GM18868 (cell line): ENCODE measurements around the gene KCNJ6.
"Not testable (repeated sequence)": the region's sequence is repeated elsewhere in the genome, so short reads cannot be mapped to it uniquely, and the experiment has no call there.

Source experiments
- ATAC-seq: cut with Tn5 transposase; IDR thresholded peaks from one replicate; pipeline ENCODE4 v1.9.1; 2021; ENCODE audit warnings: mild to moderate bottlenecking, moderate library complexity; ENCODE audit not compliant: unreplicated experiment

The KCNJ6 gene

DNA sequence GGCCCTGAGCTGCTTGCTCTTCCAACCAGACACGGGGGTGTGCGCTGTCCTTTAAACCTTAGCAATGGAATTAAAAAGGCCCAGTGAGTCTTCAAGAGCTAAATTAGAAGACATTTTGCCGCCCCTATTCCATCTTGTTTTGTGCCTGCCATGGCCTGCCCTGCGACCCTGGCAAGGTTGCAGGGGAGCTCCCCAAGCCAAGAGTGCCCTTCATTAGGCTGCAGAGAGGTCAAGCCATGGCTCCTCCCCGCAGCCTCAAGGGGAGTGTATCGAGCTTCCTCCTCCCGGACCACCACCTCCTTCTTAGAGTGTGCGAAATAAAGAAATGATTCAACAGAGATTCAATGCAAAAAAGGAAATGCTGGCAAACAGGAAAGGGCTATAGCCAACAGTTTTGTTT lies 293.5 kb downstream of the KCNJ6 start:
- no peak for ATAC-seq

DNA sequence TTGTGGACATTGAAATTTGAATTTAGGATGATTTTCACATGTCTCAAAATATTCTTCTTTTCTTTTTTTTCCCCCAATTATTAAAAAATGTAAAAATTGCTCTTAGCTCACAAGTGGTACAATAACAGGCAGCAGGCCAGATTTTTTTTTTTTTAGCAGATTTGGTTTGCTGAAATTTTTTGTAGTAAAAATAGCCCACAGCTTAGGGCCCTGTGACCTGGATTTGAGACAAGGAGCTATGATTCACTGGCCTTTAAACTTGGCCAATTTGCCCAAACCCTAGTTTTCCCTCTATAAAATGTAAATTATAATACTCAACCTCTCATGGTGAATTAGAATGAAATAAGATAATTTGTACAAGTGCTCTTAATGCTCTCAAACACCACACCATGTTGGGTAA lies 295.9 kb downstream of the KCNJ6 start:
- no peak for ATAC-seq

DNA sequence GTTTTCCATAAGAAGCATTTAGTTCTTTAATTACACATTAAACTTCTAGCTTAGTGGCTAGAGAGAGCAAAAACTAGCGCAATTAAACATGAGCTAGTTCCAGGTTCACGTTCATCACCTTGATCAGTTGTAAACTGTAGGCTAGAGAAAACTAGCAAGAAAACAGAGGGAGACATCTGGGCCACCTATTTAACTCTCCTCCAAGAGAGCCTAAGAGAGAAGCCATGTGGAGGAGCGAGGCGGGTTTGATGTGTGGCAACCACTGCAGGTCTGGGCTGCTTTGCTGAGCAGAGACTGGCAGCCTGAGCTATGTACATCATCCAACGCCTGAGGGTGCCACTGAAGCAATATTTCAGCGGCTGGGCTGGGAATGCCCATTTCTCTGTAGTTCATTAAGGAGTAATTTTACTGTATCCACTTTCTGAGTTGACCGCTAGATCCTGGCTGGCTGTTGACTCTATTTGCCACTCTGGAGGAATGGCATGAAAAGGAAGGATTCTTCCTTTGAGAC lies 296.7 kb downstream of the KCNJ6 start:
- ATAC-seq = no peak

DNA sequence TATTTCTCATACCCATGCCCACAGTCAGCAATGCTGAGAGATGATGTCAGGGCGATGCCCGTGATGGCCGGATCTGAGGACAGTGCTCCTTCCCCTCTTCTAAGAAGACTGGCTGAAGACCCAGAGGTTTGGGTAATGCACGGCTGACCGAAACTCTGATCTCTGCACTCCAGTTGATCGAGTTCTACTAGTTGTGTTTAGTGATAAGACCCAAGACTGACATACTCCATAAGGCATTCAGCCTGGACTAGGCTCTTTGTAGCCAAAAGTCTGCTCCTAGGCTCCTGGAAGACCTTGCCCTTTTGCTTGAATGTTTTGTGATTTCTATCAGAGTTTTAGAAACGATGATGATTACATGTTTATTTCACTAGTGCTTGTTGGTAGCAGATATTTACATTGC lies 298.2 kb downstream of the KCNJ6 start:
- ATAC-seq = no peak

DNA sequence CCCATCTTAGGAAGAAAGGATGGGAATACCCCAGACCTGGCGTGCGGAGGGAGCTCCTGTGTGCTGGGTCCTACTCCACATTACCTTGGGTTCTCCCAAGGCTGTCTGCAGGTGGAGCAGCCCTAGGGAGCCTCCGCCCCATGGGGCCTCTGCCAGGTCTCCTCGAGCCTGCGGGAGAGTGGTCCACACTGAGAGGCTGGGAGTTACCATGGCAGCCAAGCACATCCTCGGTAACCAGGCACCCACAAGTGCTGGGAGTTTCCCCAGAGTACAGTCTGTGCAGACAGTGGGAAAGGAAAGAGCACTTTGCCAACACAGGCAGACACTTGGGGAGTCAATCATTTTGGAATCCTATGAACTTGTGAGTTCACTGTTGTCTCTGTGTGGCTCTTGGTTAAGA lies 300.3 kb downstream of the KCNJ6 start:
- no peak for ATAC-seq

DNA sequence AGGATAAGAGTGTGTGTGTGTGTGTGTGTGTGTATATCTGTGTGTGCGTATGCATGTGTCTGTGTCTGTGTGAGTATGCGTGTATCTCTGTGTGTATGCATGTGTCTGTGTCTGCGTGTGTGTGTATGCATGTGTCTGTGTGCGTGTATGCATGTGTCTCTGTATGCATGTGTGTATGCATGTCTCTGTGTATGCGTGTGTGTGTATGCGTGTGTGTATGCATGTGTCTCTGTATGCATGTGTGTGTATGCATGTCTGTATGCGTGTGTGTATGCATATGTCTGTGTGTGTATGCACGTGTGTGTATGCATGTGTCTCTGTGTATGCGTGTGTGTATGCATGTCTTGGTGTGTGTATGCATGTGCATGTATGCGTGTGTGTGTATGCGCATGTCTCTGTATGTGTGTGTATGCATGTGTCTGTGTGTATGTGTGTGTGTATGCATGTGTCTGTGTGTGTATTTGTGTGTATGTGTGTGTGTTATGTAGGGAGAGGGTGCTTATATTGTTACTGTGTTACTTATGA lies 301.8 kb downstream of the KCNJ6 start:
- ATAC-seq = no peak

DNA sequence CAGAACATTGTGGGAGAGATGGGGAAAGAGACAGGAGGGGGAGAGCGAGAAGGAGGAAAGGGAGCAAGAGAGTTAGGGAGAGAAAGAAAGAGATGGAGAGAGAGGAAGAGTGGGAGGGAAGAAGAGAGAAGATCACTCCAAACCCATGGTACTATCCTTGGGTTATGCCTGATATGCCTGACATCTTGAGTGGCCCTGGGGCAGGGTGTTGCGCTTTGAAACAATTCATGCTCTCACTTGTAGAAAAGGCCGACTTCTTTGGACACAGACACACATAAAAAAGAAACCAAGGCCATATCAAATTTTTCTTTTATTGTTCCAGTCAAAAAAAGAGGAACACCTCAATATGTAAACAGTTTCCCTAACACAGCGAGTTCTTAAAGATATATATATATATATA lies 309.2 kb downstream of the KCNJ6 start:
- no peak for ATAC-seq

DNA sequence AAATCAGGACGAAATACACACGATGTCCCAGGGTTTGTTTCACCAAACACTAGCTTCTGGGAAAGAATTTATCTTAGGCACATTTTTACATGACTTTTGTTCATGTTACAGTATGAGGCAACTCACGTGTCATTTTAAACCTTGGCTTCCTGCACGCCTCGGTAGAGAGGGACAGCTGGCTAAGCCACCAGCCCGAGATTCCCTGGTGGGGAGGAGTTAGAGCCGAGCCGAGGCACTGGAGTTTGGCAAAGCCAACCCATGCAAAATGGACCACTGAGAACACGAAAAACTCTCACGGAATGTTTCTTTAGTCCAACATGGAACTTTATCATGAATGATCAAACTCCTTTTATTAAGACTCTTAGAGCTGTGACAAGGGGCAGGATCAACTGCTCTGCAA lies 309.7 kb downstream of the KCNJ6 start:
- ATAC-seq = no peak

DNA sequence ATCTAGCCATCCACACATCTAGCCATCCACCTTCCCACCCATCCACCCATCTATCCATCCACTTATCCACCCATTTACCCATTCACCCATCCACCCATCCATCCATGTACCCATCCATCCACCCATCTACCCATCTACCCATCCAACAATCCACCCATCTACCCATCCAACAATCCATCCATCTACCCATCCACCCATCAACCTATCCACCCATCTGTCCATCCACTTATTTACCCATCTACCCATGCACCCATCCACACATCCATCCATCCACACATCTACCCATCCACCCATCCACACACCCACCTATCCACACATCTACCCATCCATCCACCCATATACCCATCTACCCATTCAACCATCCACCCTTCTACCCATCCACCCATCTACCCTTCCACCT lies 311.3 kb downstream of the KCNJ6 start:
- no peak for ATAC-seq

DNA sequence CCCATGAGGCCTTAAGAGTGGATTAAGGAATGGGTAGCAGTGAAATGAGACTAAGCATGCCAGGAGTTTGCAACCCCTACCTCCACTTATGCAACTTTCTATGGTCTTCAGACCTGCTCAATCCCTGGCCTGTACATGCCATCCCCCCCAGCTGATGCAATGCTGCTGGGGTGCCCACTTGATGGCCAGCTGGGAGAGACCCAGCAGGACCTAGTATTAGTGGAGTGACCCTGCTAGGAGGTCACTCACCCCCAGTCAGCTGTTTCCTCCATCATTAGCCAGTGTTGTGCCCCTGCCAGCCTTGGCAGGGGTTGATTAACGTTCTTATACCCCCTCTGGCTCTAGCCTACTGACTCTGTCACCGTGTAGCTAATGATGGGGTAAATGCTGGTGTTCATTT lies 313.1 kb downstream of the KCNJ6 start:
- ATAC-seq = no peak

DNA sequence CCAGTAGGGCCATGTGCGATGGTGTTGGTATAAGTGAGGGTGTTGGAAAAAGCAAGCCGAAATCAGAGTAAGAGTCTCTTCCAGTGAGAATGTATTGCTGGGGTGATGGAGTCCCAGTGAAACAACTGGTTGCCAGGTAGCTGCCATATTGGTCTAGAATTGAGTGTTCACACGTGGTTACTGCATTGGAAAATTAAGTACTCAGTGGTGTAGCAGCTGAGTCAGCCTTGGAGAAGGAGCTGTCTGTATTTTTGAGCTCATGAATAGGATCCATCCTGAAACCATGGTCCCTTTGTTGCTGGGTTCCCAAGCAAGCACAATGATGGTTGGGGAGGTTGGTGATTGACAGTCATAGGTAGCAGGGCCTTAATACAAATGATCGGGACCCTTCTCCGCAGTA lies 314.3 kb downstream of the KCNJ6 start:
- ATAC-seq = no peak

DNA sequence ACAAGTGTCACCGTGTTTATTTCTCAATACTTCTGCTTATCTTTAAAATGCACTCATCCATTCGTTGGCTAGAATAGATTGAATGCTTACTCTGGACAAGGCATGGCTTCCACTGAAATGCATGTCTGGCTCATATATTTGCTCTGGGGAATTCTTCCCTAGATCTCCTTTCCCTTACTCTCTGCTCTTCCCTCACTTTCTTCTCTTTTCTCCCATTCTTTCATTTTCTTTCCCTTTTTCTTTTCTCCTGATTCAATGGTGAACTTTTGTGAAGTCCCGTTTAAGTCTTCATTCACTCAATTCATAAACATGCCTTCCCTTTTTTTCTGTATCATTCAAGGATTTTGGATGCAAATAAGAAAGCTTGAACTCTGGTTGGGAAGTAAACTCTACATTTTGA lies 315.2 kb downstream of the KCNJ6 start:
- no peak for ATAC-seq

DNA sequence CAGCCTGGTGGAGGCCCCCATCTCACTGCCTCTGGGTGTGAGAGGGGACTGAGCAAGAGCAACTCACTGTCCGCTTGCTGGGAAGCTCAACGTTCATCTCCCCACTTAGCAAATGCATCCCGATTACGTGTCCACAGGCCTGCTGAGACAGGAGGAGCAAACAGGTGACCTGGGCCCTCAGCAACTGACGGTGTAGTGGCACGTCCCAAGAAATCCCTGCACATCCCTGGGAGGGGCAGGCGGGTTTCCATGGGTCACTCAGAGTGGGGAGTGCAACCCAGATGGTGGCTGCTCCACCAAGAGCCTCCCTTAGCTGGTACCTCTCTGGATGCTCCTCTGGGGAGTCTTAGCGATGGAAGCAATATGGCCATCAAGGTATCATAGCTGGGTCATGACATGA lies 320.3 kb downstream of the KCNJ6 start:
- ATAC-seq = no peak

DNA sequence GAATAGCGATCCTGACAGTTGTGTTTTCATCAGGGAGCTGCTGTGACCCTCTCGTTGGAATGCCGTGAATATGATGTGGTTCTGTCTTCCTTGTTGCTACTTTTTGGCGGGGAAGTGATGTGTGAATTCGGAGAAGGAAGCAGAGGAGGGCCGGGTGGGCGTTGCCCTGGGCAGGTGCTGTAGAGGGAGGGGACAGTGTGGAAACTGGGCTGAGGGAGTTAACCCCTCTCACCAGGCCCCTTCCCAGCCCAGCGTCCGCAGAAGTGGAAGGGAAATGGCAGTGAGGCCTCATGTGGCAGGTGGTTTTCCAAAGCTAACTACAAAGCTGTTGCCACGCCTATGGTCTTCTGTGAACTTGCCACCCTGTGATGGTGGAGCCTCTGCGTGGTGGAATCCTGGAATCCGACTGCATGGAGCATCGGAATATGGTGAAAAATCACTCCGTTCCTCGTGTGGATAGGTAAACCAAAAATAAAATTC lies 321.7 kb downstream of the KCNJ6 start:
- ATAC-seq = no peak

DNA sequence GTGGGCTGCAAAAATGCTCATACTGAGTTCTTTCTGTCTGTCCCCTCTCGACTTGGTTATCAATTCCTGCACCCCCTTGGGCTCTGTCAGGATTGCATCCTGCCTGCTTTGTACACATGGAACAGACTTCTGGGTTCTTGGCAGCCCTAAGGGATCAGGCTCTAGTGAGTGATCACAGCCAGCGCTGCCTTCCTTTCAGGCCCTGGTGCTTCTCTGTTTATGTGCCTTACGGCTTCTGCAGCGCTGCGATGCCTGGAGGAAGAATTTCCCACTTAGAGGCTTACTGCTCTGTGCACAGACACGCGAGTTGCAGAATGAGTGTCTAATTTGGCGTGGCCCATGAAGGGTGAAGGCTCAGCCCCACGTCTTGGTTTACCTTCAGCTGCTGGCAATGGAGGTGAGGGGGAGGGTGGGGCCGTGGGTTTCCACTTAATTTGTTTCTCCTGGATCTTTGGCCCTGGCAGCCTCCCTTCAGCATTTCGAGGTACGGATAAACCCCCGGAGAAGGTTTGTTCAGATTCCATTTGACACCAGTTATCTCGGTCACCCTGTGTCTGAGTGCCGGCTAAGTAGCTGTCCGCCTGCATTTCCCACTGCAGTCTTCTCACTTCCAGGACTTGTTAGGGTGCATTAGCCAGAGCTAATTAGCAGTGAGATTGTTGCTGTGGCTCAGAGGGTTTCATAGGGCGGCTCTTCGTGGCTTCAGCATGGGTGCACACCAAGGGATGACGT lies 322.4 kb downstream of the KCNJ6 start:
- ATAC-seq = no peak

DNA sequence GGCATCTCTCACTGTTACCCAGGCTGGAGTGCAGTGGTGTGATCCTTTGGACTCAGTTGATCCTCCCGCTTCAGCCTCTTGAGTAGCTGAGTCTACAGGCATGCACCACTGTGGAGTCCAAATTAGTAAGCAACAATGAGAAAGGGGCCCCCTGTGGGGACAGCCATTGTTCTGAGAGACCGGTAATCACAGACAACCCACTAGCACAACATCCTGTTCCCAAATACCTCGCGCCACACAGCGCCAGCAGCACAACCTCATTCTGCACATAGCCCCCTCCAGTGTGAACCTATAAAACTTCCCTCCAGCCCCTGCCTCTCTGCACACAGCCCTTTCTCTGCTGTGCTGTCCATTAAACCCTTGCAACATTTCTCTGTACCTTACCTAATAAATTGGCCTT lies 323.2 kb downstream of the KCNJ6 start:
- ATAC-seq = no peak

DNA sequence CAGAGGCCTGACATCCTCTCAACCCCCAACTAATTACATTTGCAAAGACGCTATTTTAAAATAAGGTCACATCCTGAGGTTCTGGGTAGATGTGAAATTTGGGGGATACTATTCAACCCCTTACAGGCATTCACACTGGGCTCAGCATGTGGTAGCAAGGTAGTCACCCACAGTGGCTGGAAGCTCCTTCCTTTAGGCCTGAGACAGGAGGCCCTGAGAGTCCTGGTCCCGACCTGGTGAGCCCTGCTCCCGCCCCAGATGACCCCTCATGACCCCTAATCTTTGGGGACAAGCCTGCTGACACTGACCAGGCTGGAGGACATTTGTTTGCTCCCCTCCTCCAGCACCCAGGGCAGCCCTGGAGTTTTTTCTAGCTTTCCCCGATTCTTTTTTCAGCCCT lies 323.8 kb downstream of the KCNJ6 start:
- ATAC-seq = no peak

DNA sequence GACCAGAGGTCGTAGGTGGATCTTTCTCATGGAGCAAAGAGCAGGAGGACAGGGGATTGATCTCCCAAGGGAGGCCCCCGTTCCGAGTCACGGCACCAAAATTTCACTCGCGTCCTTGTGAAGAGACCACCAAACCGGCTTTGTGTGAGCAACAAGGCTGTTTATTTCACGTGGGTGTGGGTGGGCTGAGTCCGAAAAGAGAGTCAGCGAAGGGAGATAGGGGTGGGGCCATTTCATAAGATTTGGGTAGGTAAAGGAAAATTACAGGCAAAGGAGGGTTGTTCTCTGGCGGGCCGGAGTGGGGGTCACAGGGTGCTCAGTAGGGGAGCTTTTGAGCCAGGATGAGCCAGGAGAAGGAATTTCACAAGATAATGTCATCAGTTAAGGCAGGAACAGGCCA lies 324.3 kb downstream of the KCNJ6 start:
- ATAC-seq = not testable (repeated sequence)

DNA sequence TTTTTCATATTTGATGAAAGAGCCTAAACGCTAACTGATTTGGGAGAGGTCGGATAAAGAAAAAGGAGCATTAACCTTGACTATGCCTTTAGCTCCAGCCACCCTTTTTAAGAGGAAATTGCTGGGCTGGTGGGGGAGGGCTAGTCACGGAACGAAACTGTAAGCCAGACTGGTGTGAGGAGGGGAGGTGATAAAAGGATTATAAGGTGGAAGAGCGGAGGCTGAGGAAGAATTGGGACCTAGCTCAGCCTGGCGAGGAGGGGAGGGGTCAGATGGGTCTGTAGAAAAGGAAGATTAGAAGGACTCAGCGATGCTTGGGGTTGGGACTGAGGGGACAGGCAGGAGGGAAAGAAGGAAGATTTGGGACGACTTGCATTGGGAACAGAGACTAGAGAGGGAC lies 325.4 kb downstream of the KCNJ6 start:
- not testable (repeated sequence) for ATAC-seq

DNA sequence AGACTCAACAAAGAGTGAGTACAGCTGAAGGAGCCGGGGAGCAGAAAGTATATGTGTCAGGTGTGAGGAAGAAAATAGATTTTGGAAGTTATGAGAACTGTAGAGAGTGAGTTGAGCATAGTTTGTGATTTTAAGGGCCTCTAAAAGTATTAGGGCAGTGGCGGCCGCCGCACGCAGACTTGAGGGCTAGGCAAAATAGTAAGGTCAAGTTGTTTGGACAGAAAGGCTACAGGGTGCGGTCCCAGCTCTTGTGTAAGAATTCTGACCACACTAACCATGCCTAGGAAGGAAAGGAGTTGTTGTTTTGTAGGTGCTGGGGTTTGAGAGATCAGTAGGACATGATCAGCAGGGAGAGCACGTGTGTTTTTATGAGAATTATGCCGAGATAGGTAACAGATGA lies 327.6 kb downstream of the KCNJ6 start:
- ATAC-seq = not testable (repeated sequence)

DNA sequence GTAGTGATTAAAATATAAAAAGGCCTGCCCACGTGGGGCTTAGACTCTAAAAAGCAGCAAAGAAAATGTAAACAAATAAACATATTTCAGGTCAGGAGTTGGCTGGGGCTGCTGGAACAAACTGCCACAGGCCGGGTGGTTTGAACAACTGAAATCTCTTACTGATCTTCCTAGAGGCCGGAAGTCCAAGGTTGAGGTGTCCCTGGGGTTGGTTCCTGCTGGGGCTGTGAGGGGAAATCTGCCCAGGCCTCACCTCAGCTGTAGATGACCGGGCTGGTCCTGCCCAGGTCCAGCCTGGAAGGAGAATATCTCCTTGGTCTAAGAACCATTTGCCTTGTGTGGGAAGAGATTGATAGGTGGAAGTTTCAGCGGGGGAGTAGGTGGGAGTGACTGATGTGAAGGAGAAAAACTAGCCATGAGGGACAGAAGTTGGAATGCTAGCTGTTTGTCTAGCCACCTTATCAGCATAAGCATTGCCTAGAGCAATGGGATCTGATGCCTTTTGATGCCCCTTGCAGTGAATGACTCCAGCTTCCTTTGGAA lies 328.6 kb downstream of the KCNJ6 start:
- ATAC-seq = no peak

DNA sequence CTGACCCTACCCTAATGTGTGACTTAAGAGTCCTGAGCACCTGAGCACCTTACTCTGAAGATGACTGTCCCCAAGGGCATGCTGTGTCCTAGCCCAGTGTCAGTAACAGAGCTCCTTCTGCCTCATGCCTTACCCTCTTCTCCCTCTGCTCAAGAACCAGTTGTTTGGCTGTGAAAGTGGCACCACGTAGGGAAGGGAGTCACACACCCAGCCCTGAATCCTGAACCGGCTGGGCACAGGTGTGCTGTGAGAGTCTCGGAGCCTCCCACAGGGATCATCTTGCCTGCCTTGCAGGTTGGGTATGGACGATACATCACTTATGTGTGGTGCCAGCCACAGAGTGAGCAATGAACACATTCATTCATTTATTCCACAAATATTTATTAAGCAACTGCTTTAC lies 329.1 kb downstream of the KCNJ6 start:
- ATAC-seq = no peak
